Measurements from ENCODE around the gene OSTF1.

OSTF1 gene

GRCh38 chr9:75169623-75170022 is 81.3 kb downstream of the OSTF1 start:
- no peak for DNase-seq

GRCh38 chr9:75170898-75171360 is 82.6 kb downstream of the OSTF1 start:
- peak; percentile 29 for DNase-seq

- DNase-seq, result no peak
These were observed 87.1 kb downstream of the OSTF1 start for GRCh38 chr9:75175395-75175794.

GRCh38 chr9:75176037-75176436 is 87.7 kb downstream of the OSTF1 start:
- no peak for DNase-seq

GRCh38 chr9:75181750-75182149 is 93.4 kb downstream of the OSTF1 start:
- DNase-seq, result no peak

GRCh38 chr9:75183306-75183705 is 95.0 kb downstream of the OSTF1 start:
- DNase-seq, result no peak

GRCh38 chr9:75184471-75184870 is 96.2 kb downstream of the OSTF1 start:
- DNase-seq, result no peak

- DNase-seq, result no peak
These were observed 97.4 kb downstream of the OSTF1 start for GRCh38 chr9:75185585-75186170.

- no peak for DNase-seq
These were observed 98.6 kb downstream of the OSTF1 start for GRCh38 chr9:75186767-75187380.

- no peak for DNase-seq
These were observed 100.4 kb downstream of the OSTF1 start for GRCh38 chr9:75188756-75189155.

- no peak for DNase-seq
These were observed 102.4 kb downstream of the OSTF1 start for GRCh38 chr9:75190762-75191161.

All from T1000 (cell line).